ENCODE results near the gene ALK. TPM values are rescaled to one million over a fixed set of nuclear protein-coding genes. Genes with fewer than 3 reads are reported as not detected.

ALK gene
- polyA plus RNA-seq, 4 donors = 0.04 to 0.98 TPM; not detected in 2

- 20 to 67% (median 51%) methylated on average over 3 of the region's 3 CpGs for WGBS, 3 donors
- Histone ChIP-seq H3K27me3 (ENCODE audit: control insufficient read depth in 3 of 3, insufficient read depth in 3 of 3, low read length in 3 of 3) (peaks cover 0 to 3% (median 0%) of the 10 kb centered on the region in 3 donors), H3K4me3 (ENCODE audit: low read depth in 1 of 3, low read length in 3 of 3) (no peak overlapping the region), H3K4me1 (ENCODE audit: control insufficient read depth in 3 of 3, insufficient read depth in 2 of 3, low read depth in 1 of 3, low read length in 2 of 3) (no peaks in the 10 kb centered on the region), H3K9me3 (ENCODE audit: control insufficient read depth in 2 of 2, insufficient read depth in 1 of 2, low read depth in 1 of 2, low read length in 1 of 2) (no peaks in the 10 kb centered on the region), H3K36me3 (ENCODE audit: control insufficient read depth in 3 of 3, insufficient read depth in 2 of 3, low read depth in 1 of 3, low read length in 3 of 3) (no peaks in the 10 kb centered on the region), H3K27ac (ENCODE audit: low read depth in 1 of 3, low read length in 2 of 3) (no peak overlapping the region)
- FAIRE-seq (no peak), DNase-seq (no peak)
Measured at GRCh38 chr2:29576231-29576630, 345.2 kb downstream of the ALK start.

GRCh38 chr2:29575370-29575890 is 346.0 kb downstream of the ALK start:
- Histone ChIP-seq H3K36me3 (ENCODE audit: control insufficient read depth in 3 of 3, insufficient read depth in 2 of 3, low read depth in 1 of 3, low read length in 3 of 3) (no peaks in the 10 kb centered on the region), H3K4me1 (ENCODE audit: control insufficient read depth in 3 of 3, insufficient read depth in 2 of 3, low read depth in 1 of 3, low read length in 2 of 3) (no peaks in the 10 kb centered on the region), H3K4me3 (ENCODE audit: low read depth in 1 of 3, low read length in 3 of 3) (no peak overlapping the region), H3K27ac (ENCODE audit: low read depth in 1 of 3, low read length in 2 of 3) (no peak overlapping the region), H3K9me3 (ENCODE audit: control insufficient read depth in 2 of 2, insufficient read depth in 1 of 2, low read depth in 1 of 2, low read length in 1 of 2) (no peaks in the 10 kb centered on the region), H3K27me3 (ENCODE audit: control insufficient read depth in 3 of 3, insufficient read depth in 3 of 3, low read length in 3 of 3) (peaks cover 0 to 3% (median 0%) of the 10 kb centered on the region in 3 donors)
- DNase-seq (no peak), FAIRE-seq (no peak)
- 74 to 92% (median 86%) methylated on average over 4 of the region's 4 CpGs for WGBS, 3 donors

- Histone ChIP-seq H3K27ac (ENCODE audit: low read depth in 1 of 3, low read length in 2 of 3) (no peak overlapping the region), H3K4me1 (ENCODE audit: control insufficient read depth in 3 of 3, insufficient read depth in 2 of 3, low read depth in 1 of 3, low read length in 2 of 3) (no peaks in the 10 kb centered on the region), H3K9me3 (ENCODE audit: control insufficient read depth in 2 of 2, insufficient read depth in 1 of 2, low read depth in 1 of 2, low read length in 1 of 2) (no peaks in the 10 kb centered on the region), H3K36me3 (ENCODE audit: control insufficient read depth in 3 of 3, insufficient read depth in 2 of 3, low read depth in 1 of 3, low read length in 3 of 3) (no peaks in the 10 kb centered on the region), H3K27me3 (ENCODE audit: control insufficient read depth in 3 of 3, insufficient read depth in 3 of 3, low read length in 3 of 3) (peaks cover 0 to 3% (median 0%) of the 10 kb centered on the region in 3 donors), H3K4me3 (ENCODE audit: low read depth in 1 of 3, low read length in 3 of 3) (no peak overlapping the region)
- FAIRE-seq (no peak), DNase-seq (no peak)
- WGBS, 3 donors = 88 to 90% (median 88%) methylated on average over 4 of the region's 4 CpGs
Measured at GRCh38 chr2:29573612-29574011, 347.8 kb downstream of the ALK start.

GRCh38 chr2:29573147-29573546 is 348.2 kb downstream of the ALK start:
- Histone ChIP-seq H3K27ac (ENCODE audit: low read depth in 1 of 3, low read length in 2 of 3) (no peak overlapping the region), H3K9me3 (ENCODE audit: control insufficient read depth in 2 of 2, insufficient read depth in 1 of 2, low read depth in 1 of 2, low read length in 1 of 2) (no peaks in the 10 kb centered on the region), H3K4me3 (ENCODE audit: low read depth in 1 of 3, low read length in 3 of 3) (no peak overlapping the region), H3K4me1 (ENCODE audit: control insufficient read depth in 3 of 3, insufficient read depth in 2 of 3, low read depth in 1 of 3, low read length in 2 of 3) (no peaks in the 10 kb centered on the region), H3K27me3 (ENCODE audit: control insufficient read depth in 3 of 3, insufficient read depth in 3 of 3, low read length in 3 of 3) (peaks cover 0 to 3% (median 0%) of the 10 kb centered on the region in 3 donors), H3K36me3 (ENCODE audit: control insufficient read depth in 3 of 3, insufficient read depth in 2 of 3, low read depth in 1 of 3, low read length in 3 of 3) (no peaks in the 10 kb centered on the region)
- 11 to 65% (median 25%) methylated on average over 2 of the region's 2 CpGs for WGBS, 3 donors
- DNase-seq (no peak), FAIRE-seq (no peak)

- H3K36me3 ChIP-seq (ENCODE audit: control insufficient read depth in 3 of 3, insufficient read depth in 2 of 3, low read depth in 1 of 3, low read length in 3 of 3) = no peaks in the 10 kb centered on the region
- no peak overlapping the region for H3K4me3 ChIP-seq (ENCODE audit: low read depth in 1 of 3, low read length in 3 of 3)
- H3K4me1 ChIP-seq (ENCODE audit: control insufficient read depth in 3 of 3, insufficient read depth in 2 of 3, low read depth in 1 of 3, low read length in 2 of 3) = no peaks in the 10 kb centered on the region
- peaks cover 0 to 2% (median 0%) of the 10 kb centered on the region in 3 donors for H3K27me3 ChIP-seq (ENCODE audit: control insufficient read depth in 3 of 3, insufficient read depth in 3 of 3, low read length in 3 of 3)
- DNase-seq (no peak), FAIRE-seq (no peak)
- WGBS, 3 donors = 39 to 66% (median 61%) methylated on average over 5 of the region's 5 CpGs
- no peaks in the 10 kb centered on the region for H3K9me3 ChIP-seq (ENCODE audit: control insufficient read depth in 2 of 2, insufficient read depth in 1 of 2, low read depth in 1 of 2, low read length in 1 of 2)
- H3K27ac ChIP-seq (ENCODE audit: low read depth in 1 of 3, low read length in 2 of 3) = no peak overlapping the region
Measured at GRCh38 chr2:29570539-29570938, 350.8 kb downstream of the ALK start.

- Histone ChIP-seq H3K4me3 (ENCODE audit: low read depth in 1 of 3, low read length in 3 of 3) (no peak overlapping the region), H3K9me3 (ENCODE audit: control insufficient read depth in 2 of 2, insufficient read depth in 1 of 2, low read depth in 1 of 2, low read length in 1 of 2) (no peaks in the 10 kb centered on the region), H3K4me1 (ENCODE audit: control insufficient read depth in 3 of 3, insufficient read depth in 2 of 3, low read depth in 1 of 3, low read length in 2 of 3) (no peaks in the 10 kb centered on the region), H3K27me3 (ENCODE audit: control insufficient read depth in 3 of 3, insufficient read depth in 3 of 3, low read length in 3 of 3) (no peaks in the 10 kb centered on the region), H3K36me3 (ENCODE audit: control insufficient read depth in 3 of 3, insufficient read depth in 2 of 3, low read depth in 1 of 3, low read length in 3 of 3) (no peaks in the 10 kb centered on the region), H3K27ac (ENCODE audit: low read depth in 1 of 3, low read length in 2 of 3) (no peak overlapping the region)
- WGBS, 3 donors = 74 to 88% (median 81%) methylated on average over 6 of the region's 6 CpGs
- no peak for DNase-seq
- FAIRE-seq = no peak
Measured at GRCh38 chr2:29567906-29568520, 353.4 kb downstream of the ALK start.

- Histone ChIP-seq H3K4me3 (ENCODE audit: low read depth in 1 of 3, low read length in 3 of 3) (no peak overlapping the region), H3K27me3 (ENCODE audit: control insufficient read depth in 3 of 3, insufficient read depth in 3 of 3, low read length in 3 of 3) (peaks cover 0 to 1% (median 0%) of the 10 kb centered on the region in 3 donors), H3K4me1 (ENCODE audit: control insufficient read depth in 3 of 3, insufficient read depth in 2 of 3, low read depth in 1 of 3, low read length in 2 of 3) (no peaks in the 10 kb centered on the region), H3K27ac (ENCODE audit: low read depth in 1 of 3, low read length in 2 of 3) (no peak overlapping the region), H3K36me3 (ENCODE audit: control insufficient read depth in 3 of 3, insufficient read depth in 2 of 3, low read depth in 1 of 3, low read length in 3 of 3) (no peaks in the 10 kb centered on the region), H3K9me3 (ENCODE audit: control insufficient read depth in 2 of 2, insufficient read depth in 1 of 2, low read depth in 1 of 2, low read length in 1 of 2) (no peaks in the 10 kb centered on the region)
- DNase-seq (no peak), FAIRE-seq (no peak)
- WGBS, 3 donors = 92 to 96% (median 95%) methylated on average over 1 of the region's 1 CpG
Measured at GRCh38 chr2:29563697-29564096, 357.7 kb downstream of the ALK start.

GRCh38 chr2:29562896-29563295 is 358.5 kb downstream of the ALK start:
- WGBS, 3 donors = 86 to 90% (median 89%) methylated on average over 2 of the region's 2 CpGs
- Histone ChIP-seq H3K27ac (ENCODE audit: low read depth in 1 of 3, low read length in 2 of 3) (no peak overlapping the region), H3K4me3 (ENCODE audit: low read depth in 1 of 3, low read length in 3 of 3) (no peak overlapping the region), H3K27me3 (ENCODE audit: control insufficient read depth in 3 of 3, insufficient read depth in 3 of 3, low read length in 3 of 3) (peaks cover 0 to 1% (median 0%) of the 10 kb centered on the region in 3 donors), H3K9me3 (ENCODE audit: control insufficient read depth in 2 of 2, insufficient read depth in 1 of 2, low read depth in 1 of 2, low read length in 1 of 2) (no peaks in the 10 kb centered on the region), H3K36me3 (ENCODE audit: control insufficient read depth in 3 of 3, insufficient read depth in 2 of 3, low read depth in 1 of 3, low read length in 3 of 3) (no peaks in the 10 kb centered on the region), H3K4me1 (ENCODE audit: control insufficient read depth in 3 of 3, insufficient read depth in 2 of 3, low read depth in 1 of 3, low read length in 2 of 3) (no peaks in the 10 kb centered on the region)
- DNase-seq (no peak), FAIRE-seq (no peak)

- no peaks in the 10 kb centered on the region for H3K4me1 ChIP-seq (ENCODE audit: control insufficient read depth in 3 of 3, insufficient read depth in 2 of 3, low read depth in 1 of 3, low read length in 2 of 3)
- FAIRE-seq = no peak
- no peaks in the 10 kb centered on the region for H3K36me3 ChIP-seq (ENCODE audit: control insufficient read depth in 3 of 3, insufficient read depth in 2 of 3, low read depth in 1 of 3, low read length in 3 of 3)
- no peaks in the 10 kb centered on the region for H3K9me3 ChIP-seq (ENCODE audit: control insufficient read depth in 2 of 2, insufficient read depth in 1 of 2, low read depth in 1 of 2, low read length in 1 of 2)
- peaks cover 0 to 1% (median 0%) of the 10 kb centered on the region in 3 donors for H3K27me3 ChIP-seq (ENCODE audit: control insufficient read depth in 3 of 3, insufficient read depth in 3 of 3, low read length in 3 of 3)
- H3K4me3 ChIP-seq (ENCODE audit: low read depth in 1 of 3, low read length in 3 of 3) = no peak overlapping the region
- DNase-seq = no peak
- no peak overlapping the region for H3K27ac ChIP-seq (ENCODE audit: low read depth in 1 of 3, low read length in 2 of 3)
Measured at GRCh38 chr2:29562319-29562718, 359.1 kb downstream of the ALK start.
